Right hindlimb (tissue), 1 donor: ENCODE measurements around the gene ZNF430.
"Not testable (repeated sequence)": the region's sequence is repeated elsewhere in the genome, so short reads cannot be mapped to it uniquely, and the experiment has no call there.

Experiments used
- DNase-seq: peaks from one replicate; pipeline ENCODE4 v3.0.0-alpha.2; 2018

ZNF430 gene

GRCh38 chr19:21020298-21021227 lies at the start of gene ZNF430:
Gene ZNF430, plus strand, starts transcription at chr19:21020657. Its CDS starts 144 bp downstream, at chr19:21020801.
- DNase-seq = peak; percentile 96

GRCh38 chr19:20992788-20993187 lies 27.7 kb upstream of the ZNF430 start:
- not testable (repeated sequence) for DNase-seq

- DNase-seq = peak; percentile 95
Measured at GRCh38 chr19:20999731-21000352, 20.6 kb upstream of the ZNF430 start.

- DNase-seq = not testable (repeated sequence)
Measured at GRCh38 chr19:21021238-21021637, 781 bp downstream of the ZNF430 start.

GRCh38 chr19:21022996-21023395 lies 2.5 kb downstream of the ZNF430 start:
- DNase-seq = no peak

- DNase-seq = no peak
Measured at GRCh38 chr19:21023901-21024300, 3.4 kb downstream of the ZNF430 start.

GRCh38 chr19:21028969-21029268 lies 8.5 kb downstream of the ZNF430 start:
- DNase-seq = no peak

GRCh38 chr19:21045028-21045427 lies 24.6 kb downstream of the ZNF430 start:
- no peak for DNase-seq

- no peak for DNase-seq
Measured at GRCh38 chr19:21046489-21046888, 26.0 kb downstream of the ZNF430 start.

- no peak for DNase-seq
Measured at GRCh38 chr19:21047716-21048115, 27.3 kb downstream of the ZNF430 start.

- DNase-seq = no peak
Measured at GRCh38 chr19:21052902-21053301, 32.4 kb downstream of the ZNF430 start.

- DNase-seq = no peak
Measured at GRCh38 chr19:21065336-21065735, 44.9 kb downstream of the ZNF430 start.

GRCh38 chr19:21082011-21082975 lies 61.8 kb downstream of the ZNF430 start, which contains the start of gene ZNF714:
Gene ZNF714, plus strand, starts transcription at chr19:21082203. Its CDS starts 16,066 bp downstream, at chr19:21098269.
- peak; percentile 97 for DNase-seq

- no peak for DNase-seq
Measured at GRCh38 chr19:21084343-21084742, 63.9 kb downstream of the ZNF430 start.

- DNase-seq = no peak
Measured at GRCh38 chr19:21087871-21088270, 67.4 kb downstream of the ZNF430 start.

- DNase-seq = no peak
Measured at GRCh38 chr19:21092109-21092508, 71.7 kb downstream of the ZNF430 start.

GRCh38 chr19:21094347-21095025 lies 74.0 kb downstream of the ZNF430 start:
- DNase-seq = no peak

- DNase-seq = no peak
Measured at GRCh38 chr19:21098291-21098690, 77.8 kb downstream of the ZNF430 start.

- no peak for DNase-seq
Measured at GRCh38 chr19:21101521-21102242, 81.2 kb downstream of the ZNF430 start.

GRCh38 chr19:21109116-21109515 lies 88.7 kb downstream of the ZNF430 start:
- DNase-seq = no peak
